ENCODE results near the gene CACNB2. TPM values are rescaled to one million over a fixed set of nuclear protein-coding genes. Genes with fewer than 3 reads are reported as not detected.

The CACNB2 gene
- total RNA-seq, 1 experiment from 2014 or later = not detected

DNA sequence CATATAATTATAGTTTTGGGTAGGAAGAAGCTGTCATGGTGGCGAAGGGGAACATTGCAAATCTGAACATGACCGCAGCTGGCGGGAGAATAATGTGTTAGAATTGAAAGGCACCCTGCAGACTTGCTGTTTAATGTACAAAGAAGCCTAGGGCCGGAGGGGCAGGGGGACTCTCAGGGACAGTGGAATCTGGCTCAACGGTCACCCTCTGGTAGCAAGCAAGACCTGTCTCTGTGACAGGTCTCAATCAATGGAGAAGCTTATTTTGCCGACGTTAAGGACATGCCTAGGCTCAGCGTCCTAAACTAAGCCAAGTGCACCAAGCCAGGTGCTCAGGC lies 333.9 kb downstream of the CACNB2 start:
- ChIA-PET POLR2A (ENCODE audit: unreplicated experiment) (no interaction called here), CTCF (no interaction called here)
- no peaks in the 10 kb centered on the region for H3K4me1 ChIP-seq (replicated peaks; ENCODE audit: insufficient read depth)
- no peaks in the 10 kb centered on the region for H3K36me3 ChIP-seq (ENCODE audit: low read depth)
- no peak overlapping the region for H3K27ac ChIP-seq
- no peak overlapping the region for H3K4me3 ChIP-seq
- BruUV-seq (replicated peaks) = no TSS peak
- no peak overlapping the region for H2AFZ ChIP-seq
- no peaks in the 10 kb centered on the region for H4K20me1 ChIP-seq (ENCODE audit: insufficient read depth)
- H3K4me2 ChIP-seq = no peak overlapping the region
- TF ChIP-seq, protein P1, sequence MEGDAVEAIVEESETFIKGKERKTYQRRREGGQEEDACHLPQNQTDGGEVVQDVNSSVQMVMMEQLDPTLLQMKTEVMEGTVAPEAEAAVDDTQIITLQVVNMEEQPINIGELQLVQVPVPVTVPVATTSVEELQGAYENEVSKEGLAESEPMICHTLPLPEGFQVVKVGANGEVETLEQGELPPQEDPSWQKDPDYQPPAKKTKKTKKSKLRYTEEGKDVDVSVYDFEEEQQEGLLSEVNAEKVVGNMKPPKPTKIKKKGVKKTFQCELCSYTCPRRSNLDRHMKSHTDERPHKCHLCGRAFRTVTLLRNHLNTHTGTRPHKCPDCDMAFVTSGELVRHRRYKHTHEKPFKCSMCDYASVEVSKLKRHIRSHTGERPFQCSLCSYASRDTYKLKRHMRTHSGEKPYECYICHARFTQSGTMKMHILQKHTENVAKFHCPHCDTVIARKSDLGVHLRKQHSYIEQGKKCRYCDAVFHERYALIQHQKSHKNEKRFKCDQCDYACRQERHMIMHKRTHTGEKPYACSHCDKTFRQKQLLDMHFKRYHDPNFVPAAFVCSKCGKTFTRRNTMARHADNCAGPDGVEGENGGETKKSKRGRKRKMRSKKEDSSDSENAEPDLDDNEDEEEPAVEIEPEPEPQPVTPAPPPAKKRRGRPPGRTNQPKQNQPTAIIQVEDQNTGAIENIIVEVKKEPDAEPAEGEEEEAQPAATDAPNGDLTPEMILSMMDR (conservative IDR thresholded peaks at IDR 0.05) = no peak
- TF ChIP-seq EZH2 (IDR thresholded peaks at IDR 0.05; ENCODE audit: low read depth) = no peak
- no peaks in the 10 kb centered on the region for H3K9me2 ChIP-seq (ENCODE audit: insufficient read depth)
- DNase-seq = no peak
- intact Hi-C loops (cut with micrococcal nuclease; ENCODE audit: unreplicated experiment) = no loop called here
- peaks cover 11% of the 10 kb centered on the region; the same call in 1 of the 2 replicates for H3K27me3 ChIP-seq (ENCODE audit: insufficient read depth, low read depth)
- no peaks in the 10 kb centered on the region for H3F3A ChIP-seq (ENCODE audit: insufficient read depth, low read depth)
- no peaks in the 10 kb centered on the region for H3K79me2 ChIP-seq (ENCODE audit: low read depth)
- H3K9me3 ChIP-seq (ENCODE audit: insufficient read depth, low read depth) = no peaks in the 10 kb centered on the region

DNA sequence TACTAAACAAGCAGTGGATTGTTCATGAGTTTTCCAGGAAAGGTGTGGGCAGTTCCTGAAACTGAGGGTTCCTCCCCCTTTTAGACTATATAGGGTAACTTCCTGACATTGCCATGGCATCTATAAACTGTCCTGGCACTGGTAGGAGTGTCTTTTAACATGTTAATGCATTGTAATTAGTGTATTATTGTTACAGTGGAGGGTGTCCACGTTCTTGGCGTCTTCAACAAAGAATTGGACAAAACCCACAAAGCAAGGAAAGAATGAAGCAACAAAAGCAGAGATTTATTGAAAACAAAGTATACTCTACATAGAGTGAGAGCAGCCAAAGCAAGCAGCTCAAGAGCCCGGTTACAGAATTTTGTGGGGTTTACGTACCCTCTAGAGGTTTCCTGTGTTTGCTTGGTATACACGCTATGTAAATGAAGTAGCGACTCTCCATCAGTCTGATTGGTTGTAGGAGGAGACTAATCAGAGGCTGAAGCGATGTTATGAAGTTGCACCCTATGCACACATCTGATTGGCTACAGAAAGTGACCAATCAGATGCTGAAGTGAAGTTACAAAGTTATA lies 335.9 kb downstream of the CACNB2 start:
- H3K79me2 ChIP-seq (ENCODE audit: low read depth) = no peaks in the 10 kb centered on the region
- no peaks in the 10 kb centered on the region for H3K9me3 ChIP-seq (ENCODE audit: insufficient read depth, low read depth)
- no peak for TF ChIP-seq EZH2 (IDR thresholded peaks at IDR 0.05; ENCODE audit: low read depth)
- TF ChIP-seq, protein P1 (conservative IDR thresholded peaks at IDR 0.05) = no peak
- BruUV-seq (replicated peaks) = no TSS peak
- no peak overlapping the region for H3K4me2 ChIP-seq
- no peaks in the 10 kb centered on the region for H3K4me1 ChIP-seq (replicated peaks; ENCODE audit: insufficient read depth)
- DNase-seq = no peak
- H3K27ac ChIP-seq = no peak overlapping the region
- POLR2A ChIA-PET (ENCODE audit: unreplicated experiment) = no interaction called here
- H3K4me3 ChIP-seq = no peak overlapping the region
- H3K27me3 ChIP-seq (ENCODE audit: insufficient read depth, low read depth) = peaks cover 11% of the 10 kb centered on the region; the same call in 1 of the 2 replicates
- no peaks in the 10 kb centered on the region for H4K20me1 ChIP-seq (ENCODE audit: insufficient read depth)
- CTCF ChIA-PET = no interaction called here
- intact Hi-C loops (cut with micrococcal nuclease; ENCODE audit: unreplicated experiment) = no loop called here
- no peaks in the 10 kb centered on the region for H3K36me3 ChIP-seq (ENCODE audit: low read depth)
- no peaks in the 10 kb centered on the region for H3F3A ChIP-seq (ENCODE audit: insufficient read depth, low read depth)
- H3K9me2 ChIP-seq (ENCODE audit: insufficient read depth) = no peaks in the 10 kb centered on the region
- no peak overlapping the region for H2AFZ ChIP-seq

DNA sequence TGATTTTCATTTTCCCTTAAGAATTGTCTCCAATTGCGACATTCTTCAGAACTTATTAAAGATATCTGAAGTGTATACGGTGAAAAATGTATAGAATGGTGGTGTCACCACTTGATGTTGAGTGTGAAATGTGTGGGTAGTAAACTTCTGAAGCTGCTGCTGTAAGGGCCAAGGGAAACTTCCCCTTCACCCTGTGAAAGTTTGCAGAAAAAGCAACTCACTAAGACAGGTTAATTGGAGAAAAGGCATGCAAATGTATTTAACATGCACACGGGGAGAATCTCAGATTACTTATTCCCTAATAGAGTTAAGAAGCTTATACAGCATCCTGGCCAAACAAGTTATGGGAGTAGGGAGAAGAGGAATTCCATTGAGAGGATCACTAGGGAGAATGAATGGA lies 338.1 kb downstream of the CACNB2 start:
- H3K4me1 ChIP-seq (replicated peaks; ENCODE audit: insufficient read depth) = no peaks in the 10 kb centered on the region
- H3F3A ChIP-seq (ENCODE audit: insufficient read depth, low read depth) = no peaks in the 10 kb centered on the region
- TF ChIP-seq EZH2 (IDR thresholded peaks at IDR 0.05; ENCODE audit: low read depth) = no peak
- TF ChIP-seq, protein P1 (conservative IDR thresholded peaks at IDR 0.05) = no peak
- H3K27ac ChIP-seq = no peak overlapping the region
- intact Hi-C loops (cut with micrococcal nuclease; ENCODE audit: unreplicated experiment) = no loop called here
- no TSS peak for BruUV-seq (replicated peaks)
- no peaks in the 10 kb centered on the region for H3K9me3 ChIP-seq (ENCODE audit: insufficient read depth, low read depth)
- ChIA-PET CTCF (no interaction called here), POLR2A (ENCODE audit: unreplicated experiment) (no interaction called here)
- H3K4me2 ChIP-seq = no peak overlapping the region
- no peak for DNase-seq
- H4K20me1 ChIP-seq (ENCODE audit: insufficient read depth) = no peaks in the 10 kb centered on the region
- H3K4me3 ChIP-seq = no peak overlapping the region
- H3K79me2 ChIP-seq (ENCODE audit: low read depth) = no peaks in the 10 kb centered on the region
- no peak overlapping the region for H2AFZ ChIP-seq
- H3K36me3 ChIP-seq (ENCODE audit: low read depth) = no peaks in the 10 kb centered on the region
- no peaks in the 10 kb centered on the region for H3K9me2 ChIP-seq (ENCODE audit: insufficient read depth)
- H3K27me3 ChIP-seq (ENCODE audit: insufficient read depth, low read depth) = peaks cover 9% of the 10 kb centered on the region; the same call in 1 of the 2 replicates
